IMR-90 (cell line): ENCODE results near the gene BRD4. TPM values are rescaled to one million over a fixed set of nuclear protein-coding genes. Genes with fewer than 3 reads are reported as not detected.
A peak's percentile ranks its signal among the peaks of the same experiment; 100 is the strongest.

Source experiments
- ATAC-seq: fragments of 200-7000 bp; cut with Tn5 transposase; 2 replicates; pipeline ENCODE4 v1.9.1; 2020; ENCODE audit warnings: low read depth, mild to moderate bottlenecking, moderate library complexity
- BruUV-seq: library from RNA; stranded (reverse); fragments of 400-500 nt; replicated peaks from 2 replicates; lab custom pipeline; 2021; lab: Mats Ljungman, UMichigan
- CTCF ChIA-PET: fragments of 300-600 bp; formaldehyde crosslinking; extraction: SDS; loops from one replicate; lab custom pipeline; 2021; ENCODE audit warnings: antibody characterized with exemption; lab: Yijun Ruan, JAX
- POLR2A ChIA-PET: fragments of 300-600 bp; sonication (Branson Sonifier 250); formaldehyde crosslinking; loops from one replicate; lab custom pipeline; 2022; ENCODE audit warnings: antibody characterized with exemption; ENCODE audit not compliant: unreplicated experiment; lab: Charles Lee
- DNase-seq: peaks from one replicate; pipeline ENCODE4 v3.0.0; 2013
- H2AFZ ChIP-seq: replicated peaks from 2 replicates; pipeline ENCODE3; 2013; ENCODE audit warnings: low read length, mild to moderate bottlenecking; ENCODE audit not compliant: poor library complexity
- H2AK5ac ChIP-seq: 2 replicates; pipeline ENCODE4 v1.6.1; 2013; ENCODE audit warnings: low read depth, low read length, inconsistent platforms
- H2AK9ac ChIP-seq: replicated peaks from 2 replicates; pipeline ENCODE3; 2013; ENCODE audit warnings: mild to moderate bottlenecking, low read depth, low read length, moderate library complexity; ENCODE audit not compliant: poor library complexity
- H2BK120ac ChIP-seq: 2 replicates; pipeline ENCODE4 v1.6.1; 2013; ENCODE audit warnings: low read depth, low read length, inconsistent platforms
- H2BK15ac ChIP-seq: 3 replicates; pipeline ENCODE4 v1.6.1; 2013; ENCODE audit warnings: low read depth, low read length, inconsistent platforms
- H2BK20ac ChIP-seq: 2 replicates; pipeline ENCODE4 v1.6.1; 2013; ENCODE audit warnings: low read depth, mild to moderate bottlenecking, inconsistent platforms, low read length, moderate library complexity
- H2BK5ac ChIP-seq: 2 replicates; pipeline ENCODE4 v1.6.1; 2013; ENCODE audit warnings: mild to moderate bottlenecking, low read depth, low read length, inconsistent platforms; ENCODE audit not compliant: poor library complexity, severe bottlenecking
- H3K14ac ChIP-seq: replicated peaks from 2 replicates; pipeline ENCODE4 v1.6.1; 2013; ENCODE audit warnings: low read depth, low read length, inconsistent platforms
- H3K18ac ChIP-seq: 2 replicates; pipeline ENCODE4 v1.6.1; 2013; ENCODE audit warnings: low read depth, low read length, control low read depth
- H3K23ac ChIP-seq: 2 replicates; pipeline ENCODE4 v1.6.1; 2013; ENCODE audit warnings: low read depth, low read length, inconsistent platforms
- H3K27ac ChIP-seq: 2 replicates; pipeline ENCODE4 v1.5.1; 2013; ENCODE audit warnings: mild to moderate bottlenecking, control low read depth, low read length; ENCODE audit not compliant: insufficient read depth
- H3K27me3 ChIP-seq: 2 replicates; pipeline ENCODE4 v1.6.1; 2013; ENCODE audit warnings: low read length; ENCODE audit not compliant: control insufficient read depth, insufficient read depth
- H3K36me3 ChIP-seq: 2 replicates; pipeline ENCODE4 v1.6.1; 2013; ENCODE audit warnings: low read length, mixed read lengths; ENCODE audit not compliant: control insufficient read depth, insufficient read depth
- H3K4ac ChIP-seq: 2 replicates; pipeline ENCODE4 v1.6.1; 2013; ENCODE audit warnings: low read depth, low read length, inconsistent platforms
- H3K4me1 ChIP-seq: 2 replicates; pipeline ENCODE4 v1.6.1; 2013; ENCODE audit warnings: low read length, mixed read lengths; ENCODE audit not compliant: control insufficient read depth, insufficient read depth
- H3K4me2 ChIP-seq: 2 replicates; pipeline ENCODE4 v1.6.1; 2013; ENCODE audit warnings: low read depth, mild to moderate bottlenecking, control low read depth, low read length, moderate library complexity
- H3K4me3 ChIP-seq: 2 replicates; pipeline ENCODE4 v1.5.1; 2013; ENCODE audit warnings: low read depth, mild to moderate bottlenecking, control low read depth, low read length, moderate library complexity; ENCODE audit not compliant: insufficient read depth
- H3K56ac ChIP-seq: 2 replicates; pipeline ENCODE4 v1.6.1; 2013; ENCODE audit warnings: low read length, inconsistent platforms; ENCODE audit not compliant: insufficient read depth; ENCODE audit errors: extremely low read depth
- H3K79me1 ChIP-seq, 2 experiments: 2 replicates each; pipeline ENCODE4 v1.6.1; 2013; ENCODE audit warnings: low read length in 2 of 2, inconsistent platforms in 1 of 2, low read depth in 1 of 2
- H3K9ac ChIP-seq: 2 replicates; pipeline ENCODE4 v1.6.1; 2013; ENCODE audit warnings: low read depth, low read length, control low read depth
- H3K9me1 ChIP-seq: 2 replicates; pipeline ENCODE4 v1.6.1; 2013; ENCODE audit warnings: low read length, inconsistent platforms; ENCODE audit not compliant: insufficient read depth
- H3K9me3 ChIP-seq: 2 replicates; pipeline ENCODE4 v1.6.1; 2013; ENCODE audit warnings: low read length; ENCODE audit not compliant: control insufficient read depth, insufficient read depth
- H4K20me1 ChIP-seq: 2 replicates; pipeline ENCODE4 v1.6.1; 2013; ENCODE audit warnings: low read length, inconsistent platforms; ENCODE audit not compliant: insufficient read depth
- H4K5ac ChIP-seq: 2 replicates; pipeline ENCODE4 v1.6.1; 2013; ENCODE audit warnings: mild to moderate bottlenecking, low read depth, low read length, control low read depth
- H4K8ac ChIP-seq, 2 experiments: 2 replicates each; pipeline ENCODE4 v1.6.1; 2013; ENCODE audit warnings: low read depth in 2 of 2, low read length in 2 of 2, control low read depth in 1 of 2, inconsistent platforms in 1 of 2
- H4K91ac ChIP-seq: 2 replicates; pipeline ENCODE4 v1.6.1; 2013; ENCODE audit warnings: low read depth, low read length, inconsistent platforms; ENCODE audit not compliant: insufficient read depth
- NFE2L2 ChIP-seq: fragments of 150-350 bp; IDR thresholded peaks from 2 replicates; pipeline ENCODE4 v1.6.1; 2016; ENCODE audit warnings: low read depth, mild to moderate bottlenecking, low read length
- SMC3 ChIP-seq: fragments of 150-350 bp; IDR thresholded peaks from 2 replicates; pipeline ENCODE4 v1.6.1; 2016; ENCODE audit warnings: low read depth, mild to moderate bottlenecking, antibody characterized with exemption, low read length, moderate library complexity
- WGBS, 2 experiments: methylation state at CpG; one replicate each; pipeline versions ENCODE4 v1.1.5 to v1.1.7; 2013; ENCODE audit warnings: missing lambda C conversion rate in 2 of 2; ENCODE audit not compliant: insufficient read length in 1 of 2; ENCODE audit errors: extremely low coverage in 2 of 2; 5-methylcytosine and 5-hydroxymethylcytosine counted together
- dilution Hi-C: fragments of 300-500 bp; cut with HindIII; formaldehyde crosslinking; loops from one replicate; pipeline ENCODE4 v1.14.3; 2018; ENCODE audit warnings: low sequenced_read_pairs; ENCODE audit not compliant: unreplicated experiment
- in situ Hi-C: fragments of 300-500 bp; cut with MboI; formaldehyde crosslinking; loops from 3 replicates; pipeline ENCODE4 v1.14.3; 2019; ENCODE audit warnings: low sequenced_read_pairs, inconsistent platforms, mixed read lengths
- intact Hi-C: fragments of 100-400 bp; cut with micrococcal nuclease; formaldehyde crosslinking; loops from 2 replicates; pipeline ENCODE4 v1.10.0; 2022
- polyA plus RNA-seq, 3 experiments: library from polyadenylated mRNA; depleted of rRNA; stranded (reverse); fragments of >200 nt; gene quantifications; 2 replicates each; pipeline ENCODE4 v1.2.3, GENCODE V29; 2012; ENCODE audit warnings: low replicate concordance in 1 of 3
- total RNA-seq: library from RNA; depleted of rRNA; stranded (reverse); fragments of >200 nt; gene quantifications from 2 replicates; pipeline ENCODE4 v1.2.3, GENCODE V29; 2012

BRD4 gene
- total and polyA plus RNA-seq, 2 of the 4 experiments (the other 2 are of a cell fraction), result 7.0 to 21.1 TPM

GRCh38 chr19:15289673-15290072 is 42.7 kb downstream of the BRD4 start:
- POLR2A ChIA-PET, result no interaction called here
- dilution Hi-C loops (no loop called here), intact Hi-C loops (loop anchor here (5.0 kb wide), 1 partner anchor 38 kb away; no protein-coding TSS in a partner anchor), in situ Hi-C loops (no loop called here)
- Histone ChIP-seq H3K9me3 (no peaks in the 10 kb centered on the region), H3K9me1 (peaks cover 58% of the 10 kb centered on the region), H2BK20ac (no peak overlapping the region), H2BK120ac (no peak overlapping the region), H3K4me3 (no peak overlapping the region), H3K18ac (no peak overlapping the region), H3K9ac (no peak overlapping the region), H2AFZ (no peak overlapping the region), H3K4me2 (no peak overlapping the region), H4K20me1 (peaks cover 99% of the 10 kb centered on the region), H3K4me1 (peaks cover 43% of the 10 kb centered on the region), H3K14ac (0 out of 2 replicates have a peak overlapping the region, but pooled peaks have one; percentile 8), H3K27ac (no peak overlapping the region), H2BK5ac (no peak overlapping the region), H3K23ac (no peak overlapping the region), H4K5ac (no peak overlapping the region), H2BK15ac (no peak overlapping the region), H3K36me3 (no peaks in the 10 kb centered on the region), H3K79me1 (peaks cover 0 to 89% of the 10 kb centered on the region in 2 experiments; a peak in 3 of 4 replicates), H3K56ac (no peak overlapping the region), H3K4ac (no peak overlapping the region), H2AK5ac (no peak overlapping the region), H3K27me3 (no peaks in the 10 kb centered on the region), H4K91ac (no peak overlapping the region), H2AK9ac (no peak overlapping the region), H4K8ac (no peak overlapping the region)
- BruUV-seq, result no TSS peak
- ATAC-seq, result no peak
- TF ChIP-seq NFE2L2, result no peak
- TF ChIP-seq SMC3, result no peak
- WGBS, 2 experiments, result no CpG with 5 or more reads among the region's 3 CpGs
- CTCF ChIA-PET, result interaction anchor here (0.6 kb wide), 1 partner anchor 124 kb away, joined by 3 read pairs; no protein-coding TSS in a partner anchor
- no peak for DNase-seq
